GM12891 (cell line): Measurements from ENCODE around the gene IFI30.

ENCODE experiments used
- POLR2AphosphoS5 ChIP-seq: IDR thresholded peaks from 2 replicates; pipeline ENCODE4 v1.6.1; 2011; ENCODE audit warnings: low read depth, low read length, control low read depth
- TAF1 ChIP-seq: IDR thresholded peaks from 2 replicates; pipeline ENCODE4 v1.6.1; 2011; ENCODE audit warnings: low read depth, low read length, control low read depth

GRCh38 chr19:18191640-18192062 is 18.0 kb downstream of the IFI30 start:
- TF ChIP-seq POLR2AphosphoS5 (no peak), TAF1 (no peak)
